22Rv1 (cell line): ENCODE results near the gene ABCD1.

Experiments used
- ZFX ChIP-seq: fragments of 450-650 bp; IDR thresholded peaks from 2 replicates; pipeline ENCODE4 v1.6.1; 2017; ENCODE audit warnings: antibody characterized with exemption, borderline replicate concordance
- TF ChIP-seq, protein P1 (sequence below): fragments of 450-650 bp; IDR thresholded peaks from 2 replicates; pipeline ENCODE4 v1.5.1; 2017; ENCODE audit warnings: mild to moderate bottlenecking

DNA sequence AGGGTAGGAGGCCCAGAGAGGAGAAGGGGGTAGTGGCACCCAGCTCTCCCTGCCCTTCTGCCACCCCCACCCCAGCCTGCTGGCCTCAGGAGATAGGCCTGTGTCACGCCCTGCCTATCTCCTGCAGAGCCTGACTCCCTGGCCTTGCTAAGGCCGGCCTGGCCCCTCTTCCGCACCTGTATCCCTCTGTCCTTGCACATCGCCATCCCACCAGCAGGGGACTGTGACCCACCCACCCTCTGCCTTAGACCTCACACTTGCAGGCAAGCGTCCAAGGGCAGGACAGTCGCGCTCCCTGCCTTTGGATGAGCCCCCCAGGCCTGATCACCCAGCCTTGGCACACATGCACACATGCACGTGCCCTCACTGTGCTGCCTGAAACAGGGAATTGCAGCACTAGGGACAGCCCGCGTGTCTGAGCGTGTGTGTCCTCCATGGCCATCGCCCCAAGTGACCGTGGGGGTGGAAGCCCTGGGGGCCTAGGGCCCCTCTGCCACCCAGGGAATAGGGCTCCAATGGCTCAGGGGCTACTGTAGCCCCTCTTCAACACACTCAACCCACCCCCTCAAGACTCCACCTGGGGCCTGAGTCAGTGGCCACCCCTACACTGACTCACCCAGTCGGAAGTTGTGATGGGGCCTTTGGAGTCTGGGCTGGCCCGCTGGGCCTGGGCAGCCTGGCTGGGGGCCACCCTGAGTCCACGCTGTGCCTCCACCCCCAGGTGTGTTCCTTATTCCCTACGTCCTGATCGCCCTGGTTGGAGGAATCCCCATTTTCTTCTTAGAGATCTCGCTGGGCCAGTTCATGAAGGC lies 34.8 kb upstream of the ABCD1 start:
- no peak for TF ChIP-seq ZFX
- TF ChIP-seq, protein P1, sequence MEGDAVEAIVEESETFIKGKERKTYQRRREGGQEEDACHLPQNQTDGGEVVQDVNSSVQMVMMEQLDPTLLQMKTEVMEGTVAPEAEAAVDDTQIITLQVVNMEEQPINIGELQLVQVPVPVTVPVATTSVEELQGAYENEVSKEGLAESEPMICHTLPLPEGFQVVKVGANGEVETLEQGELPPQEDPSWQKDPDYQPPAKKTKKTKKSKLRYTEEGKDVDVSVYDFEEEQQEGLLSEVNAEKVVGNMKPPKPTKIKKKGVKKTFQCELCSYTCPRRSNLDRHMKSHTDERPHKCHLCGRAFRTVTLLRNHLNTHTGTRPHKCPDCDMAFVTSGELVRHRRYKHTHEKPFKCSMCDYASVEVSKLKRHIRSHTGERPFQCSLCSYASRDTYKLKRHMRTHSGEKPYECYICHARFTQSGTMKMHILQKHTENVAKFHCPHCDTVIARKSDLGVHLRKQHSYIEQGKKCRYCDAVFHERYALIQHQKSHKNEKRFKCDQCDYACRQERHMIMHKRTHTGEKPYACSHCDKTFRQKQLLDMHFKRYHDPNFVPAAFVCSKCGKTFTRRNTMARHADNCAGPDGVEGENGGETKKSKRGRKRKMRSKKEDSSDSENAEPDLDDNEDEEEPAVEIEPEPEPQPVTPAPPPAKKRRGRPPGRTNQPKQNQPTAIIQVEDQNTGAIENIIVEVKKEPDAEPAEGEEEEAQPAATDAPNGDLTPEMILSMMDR, result no peak
